Thoracic aorta (tissue), 2 donors: ENCODE data around the gene KRT38. TPM values are rescaled to one million over a fixed set of nuclear protein-coding genes. Genes with fewer than 3 reads are reported as not detected.
"Not testable (repeated sequence)": the region's sequence is repeated elsewhere in the genome, so short reads cannot be mapped to it uniquely, and the experiment has no call there.

ENCODE experiments used
- ATAC-seq: fragments of 150-250 bp; one replicate; pipeline ENCODE4 v1.8.0; 2017; ENCODE audit warnings: low read depth; ENCODE audit not compliant: insufficient number of reproducible peaks, low FRiP score
- DNase-seq: peaks from one replicate; pipeline ENCODE4 v3.0.0-alpha.2; 2020; ENCODE audit warnings: low spot score
- H3K27ac ChIP-seq, 2 donors: fragments of 200-600 bp; sonication (generic); 1 replicate in 1 of 2; 2 replicates in 1 of 2; pipeline ENCODE4 v1.5.1; 2016; ENCODE audit warnings: mild to moderate bottlenecking in 2 of 2, moderate library complexity in 2 of 2
- H3K27me3 ChIP-seq: fragments of 200-600 bp; sonication (generic); replicated peaks from 2 replicates; pipeline ENCODE4 v1.6.0; 2016; ENCODE audit warnings: mild to moderate bottlenecking; ENCODE audit not compliant: insufficient read depth
- H3K36me3 ChIP-seq: fragments of 200-600 bp; sonication (generic); one replicate; pipeline ENCODE4 v1.5.1; 2016
- H3K4me1 ChIP-seq, 2 donors: fragments of 200-600 bp; sonication (generic); 1 replicate in 1 of 2; 2 replicates in 1 of 2; pipeline versions ENCODE4 v1.5.1 to v1.6.0; 2016; ENCODE audit warnings: low read depth in 2 of 2, mild to moderate bottlenecking in 1 of 2; ENCODE audit not compliant: control insufficient read depth in 1 of 2
- H3K4me3 ChIP-seq: fragments of 200-600 bp; sonication (generic); 2 replicates; pipeline ENCODE4 v1.5.1; 2016; ENCODE audit warnings: mild to moderate bottlenecking
- H3K9me3 ChIP-seq: fragments of 200-600 bp; sonication (generic); 2 replicates; pipeline ENCODE4 v1.5.1; 2016
- CTCF ChIP-seq: fragments of 200-600 bp; sonication (generic); IDR thresholded peaks from one replicate; pipeline ENCODE4 v1.5.1; 2019; ENCODE audit warnings: antibody characterized with exemption
- total RNA-seq, 2 donors: library from RNA; depleted of rRNA; stranded (reverse); fragments of >200 nt; gene quantifications; one replicate each; pipeline versions ENCODE4 v1.1.0 to v1.2.3, GENCODE V29; 2016

Gene KRT38
- total RNA-seq, 2 donors from 2014 or later: not detected

- no peak for ATAC-seq
- TF ChIP-seq CTCF: no peak
- H3K27me3 ChIP-seq: no peaks in the 10 kb centered on the region
- no peaks in the 10 kb centered on the region for H3K36me3 ChIP-seq
- no peak overlapping the region for H3K4me3 ChIP-seq
- DNase-seq: no peak
- H3K4me1 ChIP-seq: no peaks in the 10 kb centered on the region
- H3K27ac ChIP-seq: no peak overlapping the region
- H3K9me3 ChIP-seq: no peaks in the 10 kb centered on the region
These were observed 11.1 kb downstream of the KRT38 start for GRCh38 chr17:41429667-41430066.

GRCh38 chr17:41428591-41429291, 12.0 kb downstream of the KRT38 start:
- no peak for ATAC-seq

GRCh38 chr17:41424111-41424635, 16.6 kb downstream of the KRT38 start, which contains the start of gene KRT37:
Gene KRT37 (minus strand): TSS chr17:41424585. CDS start chr17:41424523, 62 bp downstream.
- DNase-seq: no peak
- H3K36me3 ChIP-seq: no peaks in the 10 kb centered on the region

More at GRCh38 chr17:41428591-41429291, 12.0 kb downstream of the KRT38 start:
- H3K9me3 ChIP-seq: no peaks in the 10 kb centered on the region
- no peaks in the 10 kb centered on the region for H3K4me1 ChIP-seq
- no peak for DNase-seq
- no peak for TF ChIP-seq CTCF
- H3K36me3 ChIP-seq: no peaks in the 10 kb centered on the region
- no peak overlapping the region for H3K27ac ChIP-seq
- no peaks in the 10 kb centered on the region for H3K27me3 ChIP-seq
- no peak overlapping the region for H3K4me3 ChIP-seq

GRCh38 chr17:41422586-41422985, 18.2 kb downstream of the KRT38 start:
- H3K4me1 ChIP-seq, H3K27me3 ChIP-seq, ATAC-seq, DNase-seq, H3K4me3 ChIP-seq, H3K36me3 ChIP-seq, H3K27ac ChIP-seq, H3K9me3 ChIP-seq: not testable (repeated sequence)

More at GRCh38 chr17:41424111-41424635, 16.6 kb downstream of the KRT38 start, which contains the start of gene KRT37:
- TF ChIP-seq CTCF: no peak
- ATAC-seq: no peak
- no peak within 1 kb of the TSS for H3K27ac ChIP-seq
- H3K9me3 ChIP-seq: no peaks in the 10 kb centered on the region
- no peak within 1 kb of the TSS for H3K4me3 ChIP-seq
- no peaks in the 10 kb centered on the region for H3K4me1 ChIP-seq
- no peaks in the 10 kb centered on the region for H3K27me3 ChIP-seq

GRCh38 chr17:41421617-41422016, 19.2 kb downstream of the KRT38 start:
- ATAC-seq (no peak), DNase-seq (no peak)
- Histone ChIP-seq H3K4me1 (peaks cover under 1 to 13% of the 10 kb centered on the region in 2 donors), H3K9me3 (no peaks in the 10 kb centered on the region), H3K27ac (no peak overlapping the region), H3K36me3 (no peaks in the 10 kb centered on the region), H3K4me3 (no peak overlapping the region), H3K27me3 (no peaks in the 10 kb centered on the region)
- no peak for TF ChIP-seq CTCF
